AG04450 (cell line): ENCODE measurements around the gene CLEC2D. TPM values are rescaled to one million over a fixed set of nuclear protein-coding genes. Genes with fewer than 3 reads are reported as not detected.
"Not testable (repeated sequence)": the region's sequence is repeated elsewhere in the genome, so short reads cannot be mapped to it uniquely, and the experiment has no call there.

ENCODE experiments used
- CTCF ChIA-PET: fragments of 300-600, 350-600 bp; formaldehyde crosslinking; extraction: SDS; loops from one replicate; lab custom pipeline; 2022; ENCODE audit warnings: antibody characterized with exemption, inconsistent platforms; lab: Charles Lee
- POLR2A ChIA-PET: fragments of 350-600 bp; formaldehyde crosslinking; extraction: SDS; loops from one replicate; lab custom pipeline; 2021; ENCODE audit warnings: antibody characterized with exemption, inconsistent platforms; lab: Yijun Ruan, JAX
- DNase-seq: peaks from one replicate; pipeline ENCODE4 v3.0.0-alpha.2; 2011; ENCODE audit warnings: low read depth, low spot score
- H3K27ac ChIP-seq: one replicate; pipeline ENCODE4 v1.5.1; 2012; ENCODE audit warnings: low read depth, low read length, control low read depth
- H3K27me3 ChIP-seq: one replicate; pipeline ENCODE4 v1.6.0; 2012; ENCODE audit warnings: low read length; ENCODE audit not compliant: control insufficient read depth, insufficient read depth
- H3K4me3 ChIP-seq: 2 replicates; pipeline ENCODE4 v1.5.1; 2011; ENCODE audit warnings: mild to moderate bottlenecking, low read depth, low read length, control low read depth
- H3K9me3 ChIP-seq: 2 replicates; pipeline ENCODE4 v1.5.1; 2012; ENCODE audit warnings: low read length; ENCODE audit not compliant: control insufficient read depth, insufficient read depth
- polyA plus RNA-seq: library from polyadenylated mRNA; depleted of rRNA; stranded (reverse); fragments of >200 nt; gene quantifications from 2 replicates; pipeline ENCODE4 v1.2.3, GENCODE V29; 2011
- TF ChIP-seq, protein P1 (sequence below): IDR thresholded peaks from 2 replicates; pipeline ENCODE4 v1.5.1; 2011; ENCODE audit warnings: low read depth, low read length, control low read depth, inconsistent platforms

The CLEC2D gene
- polyA plus RNA-seq, 1 experiment, result 2.3 TPM

DNA sequence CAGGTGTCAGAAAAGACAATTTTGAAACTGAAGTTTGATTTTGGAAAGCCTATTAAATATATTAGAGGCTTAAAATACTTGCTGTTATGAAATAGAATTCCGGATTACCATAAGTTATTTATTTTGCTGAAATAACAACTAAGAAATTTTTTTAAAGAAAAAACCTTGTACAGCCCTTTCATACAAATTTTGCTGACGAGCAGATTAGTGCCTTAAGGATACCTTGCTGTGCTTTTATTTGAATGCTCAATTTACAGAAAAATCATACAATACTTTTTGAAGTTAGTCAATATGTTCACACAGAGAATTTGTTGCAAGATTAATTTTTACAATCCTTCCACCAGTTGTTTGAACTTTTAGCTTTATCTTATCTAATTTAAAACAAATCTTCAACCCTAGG is 29.5 kb upstream of the CLEC2D start:
- Histone ChIP-seq H3K9me3 (no peaks in the 10 kb centered on the region; the same call in 1 of the 2 replicates), H3K27ac (no peak overlapping the region), H3K4me3 (no peak overlapping the region), H3K27me3 (no peaks in the 10 kb centered on the region)
- no peak for DNase-seq
- TF ChIP-seq, protein P1, sequence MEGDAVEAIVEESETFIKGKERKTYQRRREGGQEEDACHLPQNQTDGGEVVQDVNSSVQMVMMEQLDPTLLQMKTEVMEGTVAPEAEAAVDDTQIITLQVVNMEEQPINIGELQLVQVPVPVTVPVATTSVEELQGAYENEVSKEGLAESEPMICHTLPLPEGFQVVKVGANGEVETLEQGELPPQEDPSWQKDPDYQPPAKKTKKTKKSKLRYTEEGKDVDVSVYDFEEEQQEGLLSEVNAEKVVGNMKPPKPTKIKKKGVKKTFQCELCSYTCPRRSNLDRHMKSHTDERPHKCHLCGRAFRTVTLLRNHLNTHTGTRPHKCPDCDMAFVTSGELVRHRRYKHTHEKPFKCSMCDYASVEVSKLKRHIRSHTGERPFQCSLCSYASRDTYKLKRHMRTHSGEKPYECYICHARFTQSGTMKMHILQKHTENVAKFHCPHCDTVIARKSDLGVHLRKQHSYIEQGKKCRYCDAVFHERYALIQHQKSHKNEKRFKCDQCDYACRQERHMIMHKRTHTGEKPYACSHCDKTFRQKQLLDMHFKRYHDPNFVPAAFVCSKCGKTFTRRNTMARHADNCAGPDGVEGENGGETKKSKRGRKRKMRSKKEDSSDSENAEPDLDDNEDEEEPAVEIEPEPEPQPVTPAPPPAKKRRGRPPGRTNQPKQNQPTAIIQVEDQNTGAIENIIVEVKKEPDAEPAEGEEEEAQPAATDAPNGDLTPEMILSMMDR, result no peak
- POLR2A ChIA-PET, result no interaction called here
- CTCF ChIA-PET, result interaction anchor here (0.6 to 1.6 kb wide), 3 partner anchors 68 to 990 kb away, joined by 3 to 5 read pairs (median 4); no protein-coding TSS in a partner anchor

DNA sequence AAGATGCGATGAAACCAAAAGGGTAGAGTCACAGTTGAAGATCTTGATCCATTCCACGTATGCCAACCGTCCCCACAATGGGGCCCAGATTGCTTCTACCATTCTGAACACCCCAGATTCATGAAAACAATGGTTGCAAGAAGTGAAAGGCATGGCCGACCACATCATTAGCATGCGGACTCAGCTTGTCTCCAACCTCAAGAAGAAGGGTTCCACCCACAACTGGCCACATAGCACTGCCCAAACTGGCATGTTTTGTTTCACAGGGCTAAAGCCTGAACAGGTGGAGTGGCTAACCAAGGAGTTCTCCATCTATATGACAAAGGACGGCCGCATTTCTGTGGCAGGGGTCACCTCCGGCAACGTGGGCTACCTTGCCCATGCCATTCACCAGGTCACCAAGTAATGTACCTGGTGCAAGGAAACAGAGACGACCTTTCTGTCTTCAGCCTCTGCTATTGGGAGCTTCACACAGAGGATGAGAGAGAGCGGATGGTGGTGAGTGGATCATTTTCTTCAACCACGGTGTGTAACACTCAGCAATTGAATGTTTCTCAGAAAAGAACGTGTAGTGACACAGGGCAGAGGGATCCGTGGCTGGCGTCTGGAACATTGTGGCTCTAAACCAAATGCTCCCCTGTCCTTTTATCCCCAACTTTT is 26.8 kb upstream of the CLEC2D start:
- POLR2A ChIA-PET, result no interaction called here
- Histone ChIP-seq H3K27ac (no peak overlapping the region), H3K4me3 (no peak overlapping the region), H3K9me3 (no peaks in the 10 kb centered on the region; the same call in 1 of the 2 replicates), H3K27me3 (no peaks in the 10 kb centered on the region)
- TF ChIP-seq, protein P1, result no peak
- DNase-seq, result no peak
- CTCF ChIA-PET, result interaction anchor here (0.7 to 0.8 kb wide), 2 partner anchors 8 to 65 kb away, joined by 3 read pairs; no protein-coding TSS in a partner anchor

DNA sequence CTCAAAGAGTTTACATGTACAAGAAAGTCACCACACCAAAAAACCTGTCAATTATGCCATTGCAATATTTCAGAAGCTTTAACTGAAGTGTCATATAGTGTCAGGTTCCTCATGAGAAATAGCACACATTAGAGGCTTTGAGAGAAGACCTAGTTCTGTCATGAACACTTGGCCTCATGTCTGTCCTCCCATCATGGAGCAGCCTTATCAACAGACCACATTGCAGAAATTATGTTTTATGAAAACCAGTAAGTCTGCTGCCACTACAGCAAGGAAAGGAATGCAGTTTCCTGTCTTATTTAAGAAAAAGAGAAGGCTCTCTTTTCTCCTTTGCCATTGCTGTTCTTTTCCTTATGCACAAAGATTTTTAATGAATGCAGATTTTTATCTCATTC is 26.2 kb upstream of the CLEC2D start:
- Histone ChIP-seq H3K27ac (no peak overlapping the region), H3K27me3 (no peaks in the 10 kb centered on the region), H3K9me3 (no peaks in the 10 kb centered on the region; the same call in 1 of the 2 replicates), H3K4me3 (no peak overlapping the region)
- no peak for DNase-seq
- TF ChIP-seq, protein P1, result no peak
- ChIA-PET POLR2A (no interaction called here), CTCF (interaction anchor here (0.7 kb wide), 1 partner anchor 65 kb away, joined by 3 read pairs; no protein-coding TSS in a partner anchor)

DNA sequence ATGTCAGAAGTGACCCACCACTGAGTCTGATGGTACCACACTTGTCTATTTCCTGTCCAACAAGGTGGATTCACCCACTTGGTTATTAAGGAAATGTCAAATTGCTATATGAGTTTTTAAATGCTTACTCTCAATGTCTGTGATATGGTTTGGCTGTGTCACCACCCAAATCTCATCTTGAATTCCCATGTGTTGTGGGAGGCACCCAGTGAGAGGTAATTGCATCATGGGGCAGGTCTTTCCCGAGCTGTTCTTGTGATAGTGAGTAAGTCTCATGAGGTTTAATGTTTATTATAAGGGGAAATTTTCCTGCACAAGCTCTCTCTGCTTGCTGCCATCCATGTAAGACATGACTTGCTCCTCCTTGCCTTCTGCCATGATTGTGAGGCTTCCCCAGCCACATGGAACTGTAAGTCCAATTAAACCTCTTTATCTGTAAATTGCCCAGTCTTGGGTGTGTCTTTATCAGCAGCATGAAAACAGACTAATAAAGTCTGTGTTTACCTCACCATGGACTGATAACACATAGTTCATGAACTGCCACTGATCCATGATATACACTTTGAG is 24.4 kb upstream of the CLEC2D start:
- H3K4me3 ChIP-seq, POLR2A ChIA-PET, H3K27me3 ChIP-seq, H3K27ac ChIP-seq, H3K9me3 ChIP-seq, CTCF ChIA-PET, DNase-seq: not testable (repeated sequence)

DNA sequence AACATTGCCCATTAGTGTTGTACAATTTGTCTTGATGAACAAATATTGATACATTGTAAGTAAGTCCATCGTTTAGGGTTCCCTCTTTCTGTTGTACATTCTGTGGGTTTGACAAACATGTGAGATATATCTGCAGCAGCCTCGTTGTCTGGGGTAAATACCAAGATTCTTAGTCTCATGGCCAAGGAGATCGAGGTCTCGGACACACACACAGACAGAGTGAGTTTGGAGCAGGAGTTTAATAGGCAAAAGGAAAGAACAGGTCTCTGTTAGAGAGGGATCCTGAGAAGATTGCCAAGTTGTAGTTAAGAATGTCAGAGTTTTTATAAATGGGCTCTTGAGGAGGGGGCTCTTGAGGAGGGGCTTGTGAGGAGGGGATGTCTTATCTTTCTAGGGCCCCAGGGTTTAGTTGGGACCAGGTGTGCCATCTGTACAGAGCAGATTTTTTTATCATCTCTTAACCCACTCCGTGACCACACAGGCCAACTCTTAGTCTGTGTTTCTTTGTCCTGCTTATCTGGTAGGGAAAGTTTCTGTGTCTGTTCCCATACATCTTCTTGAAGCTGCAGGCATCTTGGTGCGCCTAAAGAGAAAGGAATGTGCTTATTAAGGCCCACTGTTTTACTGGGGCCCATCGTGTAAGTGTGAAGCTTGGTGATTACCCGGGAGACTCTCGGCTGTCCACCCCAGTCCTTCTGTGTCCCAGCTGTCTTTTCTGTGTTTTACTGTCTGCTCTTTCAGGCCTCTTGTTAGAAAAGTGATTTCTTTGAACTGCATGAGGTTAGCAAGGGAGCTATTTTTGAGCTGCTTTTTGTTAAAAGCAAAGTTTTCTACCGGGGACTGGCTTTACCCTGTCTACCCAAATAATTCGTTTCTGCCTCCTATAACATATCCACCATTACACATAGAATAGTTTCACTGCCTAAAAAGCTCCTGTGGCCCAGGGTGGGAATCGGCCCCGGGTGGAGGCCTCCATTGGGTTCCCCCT is 22.4 kb upstream of the CLEC2D start:
- ChIA-PET POLR2A (no interaction called here), CTCF (interaction anchor here (1.0 to 1.8 kb wide), 4 partner anchors 12 to 757 kb away, joined by 3 to 11 read pairs (median 4); no protein-coding TSS in a partner anchor)
- no peak for DNase-seq

More for the DNA sequence above, 22.4 kb upstream of the CLEC2D start:
- peak overlapping the region; percentile 83 for H3K27ac ChIP-seq
- H3K4me3 ChIP-seq, result peak overlapping the region; percentile 79
- no peaks in the 10 kb centered on the region for H3K27me3 ChIP-seq
- TF ChIP-seq, protein P1, result no peak
- no peaks in the 10 kb centered on the region; the same call in 1 of the 2 replicates for H3K9me3 ChIP-seq
